Neural crest cell (in vitro differentiated cells): ENCODE data around the gene TEX29. TPM values are rescaled to one million over a fixed set of nuclear protein-coding genes. Genes with fewer than 3 reads are reported as not detected.

Source experiments
- DNase-seq: peaks from one replicate; pipeline ENCODE4 v3.0.0; 2021; ENCODE audit warnings: low read depth, mixed read lengths, low spot score
- H3K27ac Mint-ChIP-seq: one replicate; pipeline ENCODE4 v1.8.0; 2021; ENCODE audit warnings: mild to moderate bottlenecking, mixed read lengths; ENCODE audit not compliant: unreplicated experiment
- H3K27me3 Mint-ChIP-seq: 2 replicates; pipeline ENCODE4 v1.8.0; 2021; ENCODE audit warnings: low read depth, mild to moderate bottlenecking, mixed read lengths
- H3K36me3 Mint-ChIP-seq: 2 replicates; pipeline ENCODE4 v1.8.0; 2021; ENCODE audit warnings: low read depth, mild to moderate bottlenecking, mixed read lengths
- H3K4me1 Mint-ChIP-seq: 2 replicates; pipeline ENCODE4 v1.8.0; 2021; ENCODE audit warnings: mixed read lengths
- H3K4me3 Mint-ChIP-seq: one replicate; pipeline ENCODE4 v1.8.0; 2021; ENCODE audit warnings: mild to moderate bottlenecking, mixed read lengths
- H3K9me3 Mint-ChIP-seq: 2 replicates; pipeline ENCODE4 v1.8.0; 2021; ENCODE audit warnings: mixed read lengths
- total RNA-seq: library from RNA; stranded (reverse); gene quantifications from 2 replicates; pipeline ENCODE4 v1.2.1, GENCODE V29; 2021
- TF ChIP-seq, protein P1 (sequence below): fragments of 200-600 bp; sonication (generic); conservative IDR thresholded peaks from 2 replicates; pipeline ENCODE4 v1.5.0; 2021; ENCODE audit warnings: antibody characterized with exemption, mild to moderate bottlenecking

TEX29 gene
- total RNA-seq, 1 donor from 2014 or later = not detected

GRCh38 chr13:111354789-111355188 is 34.3 kb downstream of the TEX29 start:
- peaks cover 4% of the 10 kb centered on the region for H3K9me3 Mint-ChIP-seq
- no peaks in the 10 kb centered on the region for H3K36me3 Mint-ChIP-seq
- peaks cover 15% of the 10 kb centered on the region for H3K27me3 Mint-ChIP-seq
- H3K4me3 Mint-ChIP-seq = no peak overlapping the region
- no peak for DNase-seq
- TF ChIP-seq, protein P1, sequence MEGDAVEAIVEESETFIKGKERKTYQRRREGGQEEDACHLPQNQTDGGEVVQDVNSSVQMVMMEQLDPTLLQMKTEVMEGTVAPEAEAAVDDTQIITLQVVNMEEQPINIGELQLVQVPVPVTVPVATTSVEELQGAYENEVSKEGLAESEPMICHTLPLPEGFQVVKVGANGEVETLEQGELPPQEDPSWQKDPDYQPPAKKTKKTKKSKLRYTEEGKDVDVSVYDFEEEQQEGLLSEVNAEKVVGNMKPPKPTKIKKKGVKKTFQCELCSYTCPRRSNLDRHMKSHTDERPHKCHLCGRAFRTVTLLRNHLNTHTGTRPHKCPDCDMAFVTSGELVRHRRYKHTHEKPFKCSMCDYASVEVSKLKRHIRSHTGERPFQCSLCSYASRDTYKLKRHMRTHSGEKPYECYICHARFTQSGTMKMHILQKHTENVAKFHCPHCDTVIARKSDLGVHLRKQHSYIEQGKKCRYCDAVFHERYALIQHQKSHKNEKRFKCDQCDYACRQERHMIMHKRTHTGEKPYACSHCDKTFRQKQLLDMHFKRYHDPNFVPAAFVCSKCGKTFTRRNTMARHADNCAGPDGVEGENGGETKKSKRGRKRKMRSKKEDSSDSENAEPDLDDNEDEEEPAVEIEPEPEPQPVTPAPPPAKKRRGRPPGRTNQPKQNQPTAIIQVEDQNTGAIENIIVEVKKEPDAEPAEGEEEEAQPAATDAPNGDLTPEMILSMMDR = no peak
- no peak overlapping the region for H3K27ac Mint-ChIP-seq
- H3K4me1 Mint-ChIP-seq = no peaks in the 10 kb centered on the region

GRCh38 chr13:111356795-111357194 is 36.4 kb downstream of the TEX29 start:
- TF ChIP-seq, protein P1 = no peak
- no peak for DNase-seq
- Mint-ChIP-seq H3K27ac (no peak overlapping the region), H3K4me1 (peaks cover 4% of the 10 kb centered on the region), H3K27me3 (peaks cover 15% of the 10 kb centered on the region), H3K9me3 (peaks cover 4% of the 10 kb centered on the region), H3K4me3 (no peak overlapping the region), H3K36me3 (no peaks in the 10 kb centered on the region)

GRCh38 chr13:111359237-111359915 is 38.9 kb downstream of the TEX29 start:
- DNase-seq = no peak
- no peaks in the 10 kb centered on the region for H3K9me3 Mint-ChIP-seq
- no peaks in the 10 kb centered on the region for H3K36me3 Mint-ChIP-seq
- peaks cover 4% of the 10 kb centered on the region for H3K4me1 Mint-ChIP-seq
- TF ChIP-seq, protein P1 = no peak
- no peak overlapping the region for H3K4me3 Mint-ChIP-seq
- no peak overlapping the region for H3K27ac Mint-ChIP-seq
- peaks cover 15% of the 10 kb centered on the region for H3K27me3 Mint-ChIP-seq

DNA sequence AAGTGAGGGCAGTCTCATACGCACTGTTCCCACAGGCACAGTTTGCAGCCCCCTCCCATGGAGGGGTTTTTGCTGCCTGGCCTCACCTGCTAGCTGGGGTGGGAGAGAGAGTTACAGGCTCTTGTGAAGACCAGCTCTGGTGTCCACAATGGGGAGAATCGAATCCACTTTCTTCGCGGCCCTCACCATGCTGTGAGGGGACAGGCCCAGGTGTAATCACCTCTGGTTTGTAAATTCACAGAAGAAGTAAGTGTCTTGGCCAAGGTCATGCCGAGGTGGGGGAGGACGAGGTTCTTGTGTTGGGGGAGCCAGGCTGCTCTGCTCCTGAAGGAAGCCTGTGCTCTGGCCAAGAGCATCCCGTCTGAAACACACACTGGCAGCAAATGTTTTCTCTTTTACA is 39.5 kb downstream of the TEX29 start:
- H3K27me3 Mint-ChIP-seq = peaks cover 10% of the 10 kb centered on the region
- H3K9me3 Mint-ChIP-seq = no peaks in the 10 kb centered on the region
- TF ChIP-seq, protein P1 = no peak
- no peak for DNase-seq
- no peak overlapping the region for H3K4me3 Mint-ChIP-seq
- no peak overlapping the region for H3K27ac Mint-ChIP-seq
- peaks cover 4% of the 10 kb centered on the region for H3K4me1 Mint-ChIP-seq
- H3K36me3 Mint-ChIP-seq = no peaks in the 10 kb centered on the region

DNA sequence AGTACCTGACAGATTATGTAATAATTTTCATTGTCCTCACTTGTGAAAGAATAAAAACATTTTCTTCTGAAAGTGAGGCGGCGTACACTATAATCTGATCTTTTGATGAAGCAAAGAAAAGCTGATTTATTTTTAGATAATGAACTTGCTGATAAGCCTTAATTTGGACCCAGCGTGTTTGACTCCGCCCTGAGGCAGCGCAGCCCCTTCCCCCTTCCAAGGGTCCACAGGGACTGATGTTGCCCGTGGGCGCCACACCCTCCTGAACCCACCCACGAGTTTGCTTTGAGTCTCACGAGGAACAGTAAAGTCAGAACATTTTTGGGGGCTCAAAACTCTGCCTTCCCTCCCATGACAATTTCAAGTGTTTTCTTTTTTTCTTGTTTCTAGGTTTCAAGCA is 40.0 kb downstream of the TEX29 start:
- no peak overlapping the region for H3K4me3 Mint-ChIP-seq
- H3K27me3 Mint-ChIP-seq = peaks cover 6% of the 10 kb centered on the region
- H3K36me3 Mint-ChIP-seq = no peaks in the 10 kb centered on the region
- TF ChIP-seq, protein P1 = no peak
- H3K27ac Mint-ChIP-seq = no peak overlapping the region
- peaks cover 4% of the 10 kb centered on the region for H3K4me1 Mint-ChIP-seq
- no peaks in the 10 kb centered on the region for H3K9me3 Mint-ChIP-seq
- no peak for DNase-seq
